ENCODE measurements around the gene NFKBIE. TPM values are rescaled to one million over a fixed set of nuclear protein-coding genes. Genes with fewer than 3 reads are reported as not detected.
A peak's percentile ranks its signal among the peaks of the same experiment; 100 is the strongest.

The NFKBIE gene
- polyA plus RNA-seq, 1 donor (not counting 4 experiments of a cell fraction or from before 2014, with no cell fraction given) = 7.3 TPM

DNA sequence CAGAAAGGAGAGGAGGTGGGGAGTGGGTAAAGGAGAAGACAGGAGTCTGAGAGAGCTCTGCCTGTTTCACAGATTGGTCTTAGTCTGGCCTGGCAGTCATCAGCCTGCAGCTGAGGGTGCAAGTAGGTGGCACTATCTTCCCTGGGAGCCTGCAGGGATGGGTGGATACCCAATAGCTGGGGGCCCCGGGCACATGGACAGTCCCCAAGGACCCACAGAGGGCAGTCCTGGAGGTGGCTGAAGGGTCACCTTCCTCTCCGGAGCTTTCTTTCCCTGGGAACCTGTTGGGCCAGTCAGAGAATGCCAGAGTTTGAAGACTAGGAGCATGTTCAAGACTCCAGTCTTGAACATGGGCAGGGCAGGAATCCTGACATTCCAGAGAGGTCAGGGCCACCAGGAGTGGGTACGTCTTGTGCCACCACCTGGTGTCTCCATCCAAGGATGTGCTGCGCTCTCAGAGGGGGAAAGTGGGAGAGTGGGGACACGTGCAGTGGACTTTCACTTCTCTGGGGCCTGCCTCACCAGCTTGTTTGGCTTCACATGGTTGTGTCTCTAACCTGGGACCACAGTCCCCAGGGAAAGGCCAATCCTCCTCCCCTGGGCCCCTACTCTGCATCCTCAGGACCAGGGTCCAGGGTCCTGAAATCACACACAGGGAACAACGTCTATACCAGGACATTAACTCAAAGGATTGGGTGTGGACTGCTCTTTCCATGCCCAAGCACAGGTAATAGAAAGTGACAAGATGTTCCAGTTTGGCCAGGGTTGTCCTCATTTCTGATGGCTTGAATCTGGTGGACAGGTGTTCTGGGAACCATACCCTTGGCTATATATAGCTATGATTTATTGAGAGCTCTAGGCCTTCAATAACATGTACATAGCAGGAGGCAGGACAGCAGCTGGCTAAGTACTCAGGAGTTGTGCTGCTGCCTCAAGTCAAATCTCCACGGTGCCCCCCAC lies 29.8 kb upstream of the NFKBIE start:
- FAIRE-seq = no peak
- dilution Hi-C loops (cut with MboI; ENCODE audit: extremely low pct_ligation_motif_present, low sequenced_read_pairs) = no loop called here

DNA sequence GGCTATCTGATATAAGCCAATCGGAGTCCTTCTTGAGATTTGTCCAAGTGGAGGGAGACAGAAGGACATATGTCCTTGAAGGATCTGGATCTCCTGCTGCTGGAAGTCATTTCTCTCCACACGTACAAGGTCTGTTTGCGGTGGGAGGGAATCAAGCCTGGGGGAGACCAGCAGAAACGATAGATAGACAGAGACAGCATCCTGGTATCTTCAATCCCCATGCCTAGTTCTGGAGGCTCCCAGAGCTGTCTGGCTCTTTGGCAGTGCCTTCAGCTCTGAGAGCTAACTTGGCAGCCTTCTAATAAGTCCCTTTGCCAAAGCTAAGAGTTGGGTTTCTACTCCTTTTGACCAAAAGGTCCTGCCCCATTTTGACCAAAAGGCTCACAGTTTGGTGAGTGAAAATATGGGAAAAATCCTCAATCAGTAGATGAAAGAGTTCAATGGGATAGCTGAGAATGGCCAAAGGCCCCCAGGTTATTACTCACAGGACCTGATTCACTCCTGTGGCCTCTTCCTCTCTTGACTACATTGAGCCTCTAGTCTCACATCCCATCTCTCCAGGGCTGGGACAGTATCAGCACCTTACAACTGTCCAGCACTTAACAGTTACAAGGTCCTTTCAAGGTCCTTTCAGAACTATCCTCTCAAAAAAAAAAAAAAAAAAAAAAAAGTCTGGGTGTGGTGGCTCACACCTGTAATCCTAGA lies 27.5 kb upstream of the NFKBIE start:
- no peak for DNase-seq (ENCODE audit: low read depth, low spot score)
- Histone ChIP-seq H3K4me3 (ENCODE audit: control insufficient read depth in 2 of 3, extremely low read depth in 1 of 3, insufficient read depth in 2 of 3, low read depth in 1 of 3, low read length in 3 of 3) (no peak overlapping the region), H3K9me3 (ENCODE audit: control insufficient read depth, low read depth, low read length) (no peaks in the 10 kb centered on the region), H3K9ac (ENCODE audit: control insufficient read depth, extremely low read depth, insufficient read depth, low read length) (no peak overlapping the region), H3K4me1 (ENCODE audit: control insufficient read depth, extremely low read depth, insufficient read depth, low read length) (peaks cover 4% of the 10 kb centered on the region), H3K79me2 (ENCODE audit: control insufficient read depth, insufficient read depth, low read length) (no peaks in the 10 kb centered on the region), H3K27ac (ENCODE audit: control insufficient read depth, insufficient read depth, low read length) (no peak overlapping the region), H3K9me1 (ENCODE audit: control insufficient read depth, extremely low read depth, insufficient read depth, low read length) (no peaks in the 10 kb centered on the region), H3K4me2 (ENCODE audit: control insufficient read depth, extremely low read depth, insufficient read depth, low read depth, low read length) (no peak overlapping the region), H2AFZ (ENCODE audit: control insufficient read depth, low read length) (no peak overlapping the region), H4K20me1 (ENCODE audit: control insufficient read depth, extremely low read depth, insufficient read depth, low read length) (peaks cover 3% of the 10 kb centered on the region), H3K27me3 (ENCODE audit: control insufficient read depth, extremely low read depth, insufficient read depth, low read length) (peaks cover 59% of the 10 kb centered on the region), H3K36me3 (ENCODE audit: control insufficient read depth in 2 of 2, extremely low read depth in 1 of 2, insufficient read depth in 2 of 2, low read length in 2 of 2) (no peaks in the 10 kb centered on the region)
- dilution Hi-C loops (cut with MboI; ENCODE audit: extremely low pct_ligation_motif_present, low sequenced_read_pairs) = no loop called here
- no peak for FAIRE-seq
- TF ChIP-seq, protein P1, sequence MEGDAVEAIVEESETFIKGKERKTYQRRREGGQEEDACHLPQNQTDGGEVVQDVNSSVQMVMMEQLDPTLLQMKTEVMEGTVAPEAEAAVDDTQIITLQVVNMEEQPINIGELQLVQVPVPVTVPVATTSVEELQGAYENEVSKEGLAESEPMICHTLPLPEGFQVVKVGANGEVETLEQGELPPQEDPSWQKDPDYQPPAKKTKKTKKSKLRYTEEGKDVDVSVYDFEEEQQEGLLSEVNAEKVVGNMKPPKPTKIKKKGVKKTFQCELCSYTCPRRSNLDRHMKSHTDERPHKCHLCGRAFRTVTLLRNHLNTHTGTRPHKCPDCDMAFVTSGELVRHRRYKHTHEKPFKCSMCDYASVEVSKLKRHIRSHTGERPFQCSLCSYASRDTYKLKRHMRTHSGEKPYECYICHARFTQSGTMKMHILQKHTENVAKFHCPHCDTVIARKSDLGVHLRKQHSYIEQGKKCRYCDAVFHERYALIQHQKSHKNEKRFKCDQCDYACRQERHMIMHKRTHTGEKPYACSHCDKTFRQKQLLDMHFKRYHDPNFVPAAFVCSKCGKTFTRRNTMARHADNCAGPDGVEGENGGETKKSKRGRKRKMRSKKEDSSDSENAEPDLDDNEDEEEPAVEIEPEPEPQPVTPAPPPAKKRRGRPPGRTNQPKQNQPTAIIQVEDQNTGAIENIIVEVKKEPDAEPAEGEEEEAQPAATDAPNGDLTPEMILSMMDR (optimal IDR thresholded peaks at IDR 0.05 in 1 of 3, IDR thresholded peaks at IDR 0.05 in 1 of 3, conservative IDR thresholded peaks at IDR 0.05 in 1 of 3; ENCODE audit: extremely low read depth in 1 of 3, insufficient read depth in 2 of 3, low read length in 3 of 3) = no peak
- no peak for TF ChIP-seq EZH2 (IDR thresholded peaks at IDR 0.05; ENCODE audit: low read length)

More for the DNA sequence above, 29.8 kb upstream of the NFKBIE start:
- H3K9me3 ChIP-seq (ENCODE audit: control insufficient read depth, low read depth, low read length) = no peaks in the 10 kb centered on the region
- peaks cover 54% of the 10 kb centered on the region for H3K27me3 ChIP-seq (ENCODE audit: control insufficient read depth, extremely low read depth, insufficient read depth, low read length)
- H4K20me1 ChIP-seq (ENCODE audit: control insufficient read depth, extremely low read depth, insufficient read depth, low read length) = peaks cover 3% of the 10 kb centered on the region
- peak; percentile 21 for TF ChIP-seq EZH2 (IDR thresholded peaks at IDR 0.05; ENCODE audit: low read length)
- TF ChIP-seq, protein P1 (optimal IDR thresholded peaks at IDR 0.05 in 1 of 3, IDR thresholded peaks at IDR 0.05 in 1 of 3, conservative IDR thresholded peaks at IDR 0.05 in 1 of 3; ENCODE audit: extremely low read depth in 1 of 3, insufficient read depth in 2 of 3, low read length in 3 of 3) = no peak
- no peaks in the 10 kb centered on the region for H3K79me2 ChIP-seq (ENCODE audit: control insufficient read depth, insufficient read depth, low read length)
- no peak overlapping the region for H3K9ac ChIP-seq (ENCODE audit: control insufficient read depth, extremely low read depth, insufficient read depth, low read length)
- DNase-seq (ENCODE audit: low read depth, low spot score) = no peak
- H3K36me3 ChIP-seq (ENCODE audit: control insufficient read depth in 2 of 2, extremely low read depth in 1 of 2, insufficient read depth in 2 of 2, low read length in 2 of 2) = peaks cover under 1 to 3% of the 10 kb centered on the region in 2 experiments
- H3K4me1 ChIP-seq (ENCODE audit: control insufficient read depth, extremely low read depth, insufficient read depth, low read length) = peaks cover 7% of the 10 kb centered on the region
- no peaks in the 10 kb centered on the region for H3K9me1 ChIP-seq (ENCODE audit: control insufficient read depth, extremely low read depth, insufficient read depth, low read length)
- H2AFZ ChIP-seq (ENCODE audit: control insufficient read depth, low read length) = no peak overlapping the region
- H3K4me2 ChIP-seq (ENCODE audit: control insufficient read depth, extremely low read depth, insufficient read depth, low read depth, low read length) = no peak overlapping the region
- no peak overlapping the region for H3K27ac ChIP-seq (ENCODE audit: control insufficient read depth, insufficient read depth, low read length)
- H3K4me3 ChIP-seq (ENCODE audit: control insufficient read depth in 2 of 3, extremely low read depth in 1 of 3, insufficient read depth in 2 of 3, low read depth in 1 of 3, low read length in 3 of 3) = no peak overlapping the region
